Gastroesophageal sphincter (tissue), 3 donors: ENCODE results near the gene GDF11.

Experiments used
- EP300 ChIP-seq: sonication (generic); formaldehyde crosslinking; IDR thresholded peaks from one replicate; pipeline ENCODE4 v1.6.1; 2017; ENCODE audit warnings: antibody characterized with exemption, mild to moderate bottlenecking
- TF ChIP-seq, protein P1 (sequence below), 4 experiments: fragments of 200-600 bp in 2 of 4; fragments of 450-650 bp in 2 of 4; sonication (generic) in 1 of 4; IDR thresholded peaks; one replicate each; pipeline ENCODE4 v1.5.1; 2017 to 2019; ENCODE audit warnings: antibody characterized with exemption in 4 of 4, mild to moderate bottlenecking in 2 of 4, moderate library complexity in 2 of 4

DNA sequence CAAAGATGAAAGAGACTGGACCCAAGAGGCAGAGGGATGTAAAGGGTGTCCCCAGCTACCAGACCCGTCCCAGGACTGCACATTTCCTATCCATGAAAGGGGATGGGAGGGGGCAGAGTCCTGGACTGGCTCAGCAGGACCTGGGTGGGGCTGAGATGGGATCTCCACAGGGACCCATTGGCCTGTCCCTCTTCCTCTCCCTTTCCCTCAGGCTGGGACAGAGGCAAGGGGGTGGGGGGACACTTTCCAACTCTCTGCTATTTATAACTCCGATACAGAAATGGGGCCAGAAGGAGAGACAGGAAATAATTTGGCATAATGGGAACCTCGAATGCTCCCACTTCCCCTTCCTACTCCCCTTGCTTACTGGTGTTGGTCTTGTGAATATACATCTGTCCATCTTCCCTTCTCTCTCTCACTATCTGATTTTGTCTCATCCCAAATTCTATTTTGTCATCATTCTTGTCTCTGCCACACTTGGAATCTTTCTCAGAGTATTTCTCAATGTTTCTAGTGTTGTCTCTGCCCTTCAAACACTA, 34.2 kb upstream of the GDF11 start:
- TF ChIP-seq, protein P1, sequence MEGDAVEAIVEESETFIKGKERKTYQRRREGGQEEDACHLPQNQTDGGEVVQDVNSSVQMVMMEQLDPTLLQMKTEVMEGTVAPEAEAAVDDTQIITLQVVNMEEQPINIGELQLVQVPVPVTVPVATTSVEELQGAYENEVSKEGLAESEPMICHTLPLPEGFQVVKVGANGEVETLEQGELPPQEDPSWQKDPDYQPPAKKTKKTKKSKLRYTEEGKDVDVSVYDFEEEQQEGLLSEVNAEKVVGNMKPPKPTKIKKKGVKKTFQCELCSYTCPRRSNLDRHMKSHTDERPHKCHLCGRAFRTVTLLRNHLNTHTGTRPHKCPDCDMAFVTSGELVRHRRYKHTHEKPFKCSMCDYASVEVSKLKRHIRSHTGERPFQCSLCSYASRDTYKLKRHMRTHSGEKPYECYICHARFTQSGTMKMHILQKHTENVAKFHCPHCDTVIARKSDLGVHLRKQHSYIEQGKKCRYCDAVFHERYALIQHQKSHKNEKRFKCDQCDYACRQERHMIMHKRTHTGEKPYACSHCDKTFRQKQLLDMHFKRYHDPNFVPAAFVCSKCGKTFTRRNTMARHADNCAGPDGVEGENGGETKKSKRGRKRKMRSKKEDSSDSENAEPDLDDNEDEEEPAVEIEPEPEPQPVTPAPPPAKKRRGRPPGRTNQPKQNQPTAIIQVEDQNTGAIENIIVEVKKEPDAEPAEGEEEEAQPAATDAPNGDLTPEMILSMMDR (IDR thresholded peaks at IDR 0.05): no peak
- TF ChIP-seq EP300: no peak
